Muscle of arm (tissue), 12 donors: ENCODE measurements around the gene CLC. TPM values are rescaled to one million over a fixed set of nuclear protein-coding genes. Genes with fewer than 3 reads are reported as not detected.
"Not testable (repeated sequence)": the region's sequence is repeated elsewhere in the genome, so short reads cannot be mapped to it uniquely, and the experiment has no call there.

Source experiments
- DNase-seq: peaks from one replicate; pipeline ENCODE4 v3.0.0-alpha.2; 2013
- polyA plus RNA-seq, 12 donors: library from polyadenylated mRNA; unstranded; fragments of 120-200 nt; gene quantifications; one replicate each; pipeline ENCODE4 v1.2.1, GENCODE V29; 2013; ENCODE audit not compliant: insufficient read length in 12 of 12

The CLC gene
- polyA plus RNA-seq, 12 donors: 0.77 to 15.0 (median 1.3) TPM; not detected in 3

DNA sequence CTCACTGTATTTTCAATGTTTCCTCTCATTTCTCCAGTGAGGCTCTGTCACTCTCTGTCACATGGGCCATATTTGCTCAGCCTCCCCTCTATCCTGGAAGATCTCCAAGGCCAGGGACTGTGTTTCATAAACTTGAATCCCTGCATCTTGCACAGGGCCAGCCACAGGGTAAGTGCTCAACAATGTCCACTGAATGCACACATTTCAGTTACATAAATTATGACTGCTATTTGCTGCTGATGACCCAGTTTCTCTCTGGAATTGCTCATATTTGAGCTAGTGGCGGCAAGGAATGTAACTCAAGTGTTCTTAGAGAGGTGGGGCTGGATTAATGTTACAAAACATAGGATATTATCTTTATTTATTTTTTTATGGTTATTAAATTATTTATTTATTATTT, 6.1 kb downstream of the CLC start:
- no peak for DNase-seq

DNA sequence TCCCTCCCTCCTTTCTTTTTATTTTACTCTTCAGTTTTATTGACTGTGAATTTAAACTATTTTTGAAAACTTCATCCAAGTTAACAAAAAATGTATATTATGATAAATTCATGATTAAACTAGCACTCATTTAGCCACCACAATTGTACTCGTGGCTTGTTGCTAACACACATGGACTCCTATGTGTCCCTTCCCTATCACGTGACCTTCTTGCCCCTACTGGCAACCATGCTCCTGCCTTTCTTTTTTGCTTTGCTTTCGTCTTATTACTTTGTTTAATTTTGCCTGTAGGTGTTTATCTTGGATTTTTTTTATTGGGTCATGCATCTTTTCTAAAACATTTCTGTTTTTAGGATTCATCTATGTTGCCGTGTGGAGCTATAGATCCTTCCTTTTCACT, 8.2 kb downstream of the CLC start:
- no peak for DNase-seq

DNA sequence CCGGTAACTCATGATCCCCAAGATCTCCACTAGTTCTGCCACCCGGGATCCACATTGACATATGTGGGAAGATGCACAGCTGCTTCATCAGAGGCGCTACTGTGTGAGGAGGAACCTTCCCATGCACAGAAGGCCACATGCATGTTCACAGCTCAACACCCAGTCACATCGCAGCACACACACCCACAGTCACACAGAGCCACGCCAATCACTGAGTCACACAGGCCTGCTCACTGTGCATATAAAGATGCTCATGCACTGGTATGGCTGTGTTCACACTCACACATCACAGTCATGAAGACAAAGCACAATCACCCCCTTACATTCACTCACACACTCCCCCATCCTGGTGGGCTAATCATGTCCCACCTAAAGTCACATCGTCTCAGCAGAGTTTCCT, 9.8 kb downstream of the CLC start:
- no peak for DNase-seq

DNA sequence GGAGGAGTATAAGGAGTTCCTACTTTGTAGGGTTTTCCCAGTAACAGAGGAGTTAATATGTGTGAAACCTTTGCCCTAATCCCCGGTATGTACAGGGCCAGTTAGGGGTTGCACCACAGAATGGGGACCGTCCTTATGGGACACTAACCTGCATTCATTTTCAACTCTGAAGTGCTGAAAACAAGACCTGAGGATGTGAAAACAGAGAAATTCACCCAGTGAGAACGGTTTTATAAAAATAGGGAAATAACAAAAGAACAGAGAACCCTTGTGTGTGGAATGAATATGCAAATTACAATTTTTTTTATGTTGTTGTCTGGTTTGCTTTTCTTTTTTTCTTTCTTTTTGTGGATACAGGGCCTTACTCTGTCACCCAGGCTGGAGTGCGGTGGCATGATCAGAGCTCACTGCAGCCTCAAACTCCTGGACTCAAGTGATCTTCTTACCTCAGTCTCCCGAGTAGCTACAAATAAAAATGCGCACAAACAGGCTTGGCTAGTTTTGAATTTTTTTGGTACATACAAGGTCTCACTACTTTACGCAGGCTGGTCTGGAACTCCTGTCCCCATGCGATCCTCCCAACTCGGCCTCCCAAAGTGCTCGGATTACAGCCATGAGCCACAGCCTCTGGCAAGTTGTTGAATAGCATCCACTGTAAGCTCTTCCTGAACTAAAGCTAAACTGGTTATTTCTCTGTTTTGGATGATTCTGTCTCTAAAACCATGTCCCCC, 10.6 kb downstream of the CLC start:
- DNase-seq: no peak

DNA sequence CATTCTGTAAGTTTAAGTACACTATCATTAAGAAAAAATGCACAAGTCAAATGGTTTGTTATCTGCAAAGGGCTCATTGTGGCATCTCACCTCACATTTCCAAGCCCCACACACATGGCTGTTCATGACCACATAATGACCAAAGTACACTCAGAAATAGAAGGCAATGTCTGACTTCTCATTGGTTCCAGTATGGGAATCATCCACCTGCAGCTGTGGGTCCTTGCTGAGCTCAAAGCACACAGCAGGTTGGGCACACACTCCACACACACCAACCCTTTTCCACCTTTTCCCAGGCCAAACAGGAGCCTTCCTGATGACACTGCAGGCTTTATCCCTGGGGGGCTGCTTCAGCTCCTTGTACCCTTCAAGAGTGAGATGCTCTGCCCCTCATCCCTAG, 11.8 kb downstream of the CLC start:
- no peak for DNase-seq

DNA sequence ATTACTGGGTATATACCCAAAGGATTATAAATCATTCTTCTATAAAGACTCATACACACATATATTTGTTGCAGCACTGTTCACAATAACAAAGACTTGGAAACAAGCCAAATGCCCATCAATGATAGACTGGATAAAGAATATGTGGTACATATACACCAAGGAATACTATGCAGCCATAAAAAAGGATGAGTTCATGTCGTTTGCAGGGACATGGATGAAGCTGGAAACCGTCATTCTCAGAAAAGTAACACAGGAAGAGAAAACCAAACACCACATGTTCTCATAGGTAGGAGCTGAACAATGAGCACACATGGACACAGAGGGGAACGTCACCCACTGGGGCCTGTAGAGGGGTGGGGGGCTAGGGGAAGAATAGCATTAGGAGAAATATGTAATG, 17.7 kb downstream of the CLC start:
- not testable (repeated sequence) for DNase-seq

- DNase-seq: no peak
Observed at GRCh38 chr19:39710333-39710890, 27.4 kb downstream of the CLC start.

DNA sequence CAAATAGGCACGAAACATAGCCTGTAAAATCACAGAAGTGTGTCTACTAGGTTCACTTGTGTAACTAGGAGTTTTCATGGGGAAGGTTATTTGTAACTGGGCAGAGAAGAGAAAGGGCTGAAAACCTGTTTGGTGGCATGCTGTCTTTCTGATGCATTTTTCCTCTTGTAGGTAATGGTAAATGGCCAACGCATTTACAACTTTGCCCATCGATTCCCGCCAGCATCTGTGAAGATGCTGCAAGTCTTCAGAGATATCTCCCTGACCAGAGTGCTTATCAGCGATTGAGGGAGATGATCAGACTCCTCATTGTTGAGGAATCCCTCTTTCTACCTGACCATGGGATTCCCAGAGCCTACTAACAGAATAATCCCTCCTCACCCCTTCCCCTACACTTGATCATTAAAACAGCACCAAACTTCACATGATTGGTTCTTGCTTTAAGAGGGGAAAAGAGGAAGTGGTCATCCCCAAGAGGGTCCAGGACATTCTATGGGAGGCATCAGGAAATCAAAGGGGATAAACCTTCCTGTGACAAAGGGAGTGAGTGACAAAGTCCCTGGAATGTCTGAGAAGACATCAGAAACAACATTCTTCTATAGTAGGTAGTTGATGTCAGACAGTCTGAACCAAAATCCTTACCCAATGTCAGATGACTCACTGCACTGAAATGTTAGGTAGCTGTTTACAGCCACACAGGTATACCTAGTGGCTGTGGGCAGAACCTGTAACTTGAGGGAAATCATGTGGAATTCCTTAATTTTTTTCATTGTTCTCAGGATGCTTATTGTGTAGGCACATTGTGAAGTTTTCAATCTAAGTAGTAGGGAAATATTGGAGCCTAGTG, 28.6 kb downstream of the CLC start:
- no peak for DNase-seq

- no peak for DNase-seq
Observed at GRCh38 chr19:39708594-39708993, 29.2 kb downstream of the CLC start.

GRCh38 chr19:39705578-39706188, 32.1 kb downstream of the CLC start:
- DNase-seq: no peak

GRCh38 chr19:39704181-39705044, 33.4 kb downstream of the CLC start, which contains the start of gene LGALS14:
TSS of gene LGALS14 (plus strand) at chr19:39704481. CDS start at chr19:39704529, 48 bp downstream.
- DNase-seq: no peak

GRCh38 chr19:39701291-39701690, 36.5 kb downstream of the CLC start:
- no peak for DNase-seq

DNA sequence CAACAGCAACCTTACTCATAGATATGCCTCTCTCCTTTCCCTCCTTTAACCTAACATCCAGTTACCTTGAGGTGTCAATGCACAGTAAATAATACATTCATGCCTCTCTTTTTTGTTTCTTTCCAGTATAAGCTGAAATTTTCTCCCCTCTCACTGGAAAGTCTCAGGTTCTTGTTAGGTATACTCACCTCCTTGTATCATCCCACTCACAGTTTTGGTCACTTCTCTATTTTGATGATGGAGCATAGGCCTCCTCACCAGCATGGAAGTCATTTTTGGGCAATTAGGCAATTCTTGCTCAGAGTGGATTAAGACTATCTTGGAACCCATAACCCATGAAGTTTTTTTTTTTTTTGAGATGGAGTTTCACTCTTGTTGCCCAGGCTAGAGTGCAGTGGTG, 39.3 kb downstream of the CLC start:
- DNase-seq: no peak

DNA sequence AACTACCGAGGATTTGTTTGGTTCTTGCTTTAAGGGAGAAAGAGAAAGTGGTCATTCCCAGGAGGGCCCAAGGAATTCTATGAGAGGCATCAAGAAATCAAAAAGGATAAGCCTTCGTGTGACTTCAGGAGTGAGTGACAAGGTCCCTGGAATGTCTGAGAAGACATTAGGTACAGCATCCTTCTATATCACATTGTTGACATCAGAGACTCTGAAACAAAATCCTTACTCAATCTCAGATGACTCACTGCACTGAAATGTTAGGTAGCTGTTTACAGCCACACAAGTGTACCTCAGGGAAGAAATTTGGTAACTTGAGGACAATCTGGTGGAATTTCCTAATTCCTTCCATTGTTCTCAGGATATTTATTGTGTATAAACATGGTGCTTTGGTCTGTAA, 41.4 kb downstream of the CLC start:
- DNase-seq: no peak

GRCh38 chr19:39695759-39696158, 42.1 kb downstream of the CLC start:
- DNase-seq: no peak

DNA sequence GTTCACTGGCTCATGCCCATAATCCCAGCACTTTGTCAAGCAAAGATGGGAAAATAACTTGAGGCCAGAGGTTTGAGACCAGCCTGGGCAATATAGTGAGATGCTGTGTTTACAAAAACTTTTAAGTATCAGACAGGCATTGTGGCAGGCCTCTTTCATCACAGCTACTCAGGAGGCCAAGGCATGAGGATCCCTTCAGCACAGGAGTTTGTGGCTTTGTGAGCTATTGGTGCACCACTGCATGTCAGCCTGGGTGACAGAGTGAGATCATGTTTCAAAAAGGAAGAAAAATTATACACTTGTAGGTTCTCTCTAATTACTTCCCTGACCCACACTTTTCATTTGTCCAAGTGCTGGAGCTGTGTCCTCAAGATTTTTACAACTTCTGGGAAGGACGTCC, 45.0 kb downstream of the CLC start:
- DNase-seq: no peak

- no peak for DNase-seq
Observed at GRCh38 chr19:39692166-39692565, 45.7 kb downstream of the CLC start.

DNA sequence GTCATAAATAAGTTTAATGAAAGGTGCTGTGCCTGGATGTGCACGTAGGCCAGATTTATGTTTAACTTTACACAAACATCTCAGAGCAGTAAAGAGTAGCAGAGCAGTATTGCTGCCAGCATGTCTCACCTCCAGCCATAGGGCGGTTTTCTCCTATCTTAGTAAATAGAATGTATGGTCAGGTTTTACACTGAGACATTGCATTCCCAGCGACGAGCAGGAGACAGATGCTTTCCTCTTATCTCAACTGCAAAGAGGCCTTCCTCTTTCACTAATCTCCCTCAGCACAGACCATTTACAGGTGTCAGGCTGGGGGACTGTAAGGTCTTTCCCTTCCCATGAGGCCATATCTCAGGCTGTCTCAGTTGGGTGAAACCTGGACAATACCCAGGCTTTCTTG, 49.2 kb downstream of the CLC start:
- not testable (repeated sequence) for DNase-seq

GRCh38 chr19:39686739-39687138, 51.1 kb downstream of the CLC start:
- DNase-seq: no peak

DNA sequence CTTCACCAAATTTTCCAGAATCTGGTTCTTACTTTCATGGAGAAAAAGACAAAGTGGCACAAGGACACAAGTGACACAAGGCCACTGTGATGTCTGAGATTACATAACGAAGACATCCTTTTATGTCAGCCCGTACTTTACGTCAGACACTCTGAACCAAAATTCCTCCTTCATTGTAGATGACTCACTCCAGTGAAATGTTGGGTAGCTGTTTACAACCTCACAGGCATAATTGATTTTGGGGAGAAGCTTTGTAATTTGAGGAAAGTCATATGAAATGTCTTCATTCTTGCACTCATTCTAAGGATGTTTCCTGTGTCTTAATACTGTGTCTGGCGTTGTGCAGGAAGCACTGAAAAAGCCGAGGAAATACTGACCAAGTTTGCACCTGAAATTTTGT, 53.6 kb downstream of the CLC start:
- DNase-seq: no peak

- no peak for DNase-seq
Observed at GRCh38 chr19:39681416-39681815, 56.4 kb downstream of the CLC start.
